ENCODE data around the gene ZDHHC3.

GRCh38 chr3:45001738-45002137, 25.8 kb upstream of the ZDHHC3 start:
- TF ChIP-seq, protein P1, sequence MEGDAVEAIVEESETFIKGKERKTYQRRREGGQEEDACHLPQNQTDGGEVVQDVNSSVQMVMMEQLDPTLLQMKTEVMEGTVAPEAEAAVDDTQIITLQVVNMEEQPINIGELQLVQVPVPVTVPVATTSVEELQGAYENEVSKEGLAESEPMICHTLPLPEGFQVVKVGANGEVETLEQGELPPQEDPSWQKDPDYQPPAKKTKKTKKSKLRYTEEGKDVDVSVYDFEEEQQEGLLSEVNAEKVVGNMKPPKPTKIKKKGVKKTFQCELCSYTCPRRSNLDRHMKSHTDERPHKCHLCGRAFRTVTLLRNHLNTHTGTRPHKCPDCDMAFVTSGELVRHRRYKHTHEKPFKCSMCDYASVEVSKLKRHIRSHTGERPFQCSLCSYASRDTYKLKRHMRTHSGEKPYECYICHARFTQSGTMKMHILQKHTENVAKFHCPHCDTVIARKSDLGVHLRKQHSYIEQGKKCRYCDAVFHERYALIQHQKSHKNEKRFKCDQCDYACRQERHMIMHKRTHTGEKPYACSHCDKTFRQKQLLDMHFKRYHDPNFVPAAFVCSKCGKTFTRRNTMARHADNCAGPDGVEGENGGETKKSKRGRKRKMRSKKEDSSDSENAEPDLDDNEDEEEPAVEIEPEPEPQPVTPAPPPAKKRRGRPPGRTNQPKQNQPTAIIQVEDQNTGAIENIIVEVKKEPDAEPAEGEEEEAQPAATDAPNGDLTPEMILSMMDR (IDR thresholded peaks at IDR 0.05): no peak
- TF ChIP-seq EZH2 (IDR thresholded peaks at IDR 0.05; ENCODE audit: borderline replicate concordance, insufficient read depth, low read depth, low read length, poor library complexity, severe bottlenecking): no peak
